Right atrium auricular region (tissue), 2 donors: ENCODE results near the gene SERP2. TPM values are rescaled to one million over a fixed set of nuclear protein-coding genes. Genes with fewer than 3 reads are reported as not detected.
"Not testable (repeated sequence)": the region's sequence is repeated elsewhere in the genome, so short reads cannot be mapped to it uniquely, and the experiment has no call there.

ENCODE experiments used
- DNase-seq: peaks from one replicate; pipeline ENCODE4 v3.0.0-alpha.2; 2019; ENCODE audit warnings: low spot score
- H3K27ac ChIP-seq, 2 donors: fragments of 200-600 bp; sonication (generic); 1 replicate in 1 of 2; 2 replicates in 1 of 2; pipeline ENCODE4 v1.5.1; 2016 to 2019
- H3K27me3 ChIP-seq, 2 donors: fragments of 200-600 bp; sonication (generic); one replicate each; pipeline versions ENCODE4 v1.5.1 to v1.6.0; 2017 to 2019
- H3K36me3 ChIP-seq: fragments of 200-600 bp; sonication (generic); one replicate; pipeline ENCODE4 v1.5.1; 2016
- H3K4me1 ChIP-seq, 2 donors: fragments of 200-600 bp; sonication (generic); one replicate each; pipeline versions ENCODE4 v1.5.1 to v1.6.0; 2017 to 2019
- H3K4me3 ChIP-seq, 2 donors: fragments of 200-600 bp; sonication (generic); 1 replicate in 1 of 2; 2 replicates in 1 of 2; pipeline ENCODE4 v1.5.1; 2017 to 2019; ENCODE audit warnings: mild to moderate bottlenecking in 1 of 2, moderate library complexity in 1 of 2
- H3K9me3 ChIP-seq, 2 donors: fragments of 200-600 bp; sonication (generic); one replicate each; pipeline ENCODE4 v1.5.1; 2019
- total RNA-seq, 2 donors: library from RNA; depleted of rRNA; stranded (reverse); fragments of >200 nt; gene quantifications; one replicate each; pipeline ENCODE4 v1.1.0, GENCODE V29; 2016
- TF ChIP-seq, protein P1 (sequence below), 2 donors: fragments of 200-600 bp; sonication (generic); IDR thresholded peaks; one replicate each; pipeline ENCODE4 v1.5.1; 2019; ENCODE audit warnings: antibody characterized with exemption in 2 of 2

Gene SERP2
- 10 to 100 TPM; 15.4 to 17.7 TPM for total RNA-seq

- Histone ChIP-seq H3K4me1 (peaks cover 0 to 10% of the 10 kb centered on the region in 2 donors), H3K27me3 (no peaks in the 10 kb centered on the region), H3K4me3 (peak within 1 kb of the TSS; percentile 55 to 77), H3K27ac (peak within 1 kb of the TSS; percentile 67 to 79), H3K9me3 (no peaks in the 10 kb centered on the region), H3K36me3 (no peaks in the 10 kb centered on the region)
- TF ChIP-seq, protein P1, sequence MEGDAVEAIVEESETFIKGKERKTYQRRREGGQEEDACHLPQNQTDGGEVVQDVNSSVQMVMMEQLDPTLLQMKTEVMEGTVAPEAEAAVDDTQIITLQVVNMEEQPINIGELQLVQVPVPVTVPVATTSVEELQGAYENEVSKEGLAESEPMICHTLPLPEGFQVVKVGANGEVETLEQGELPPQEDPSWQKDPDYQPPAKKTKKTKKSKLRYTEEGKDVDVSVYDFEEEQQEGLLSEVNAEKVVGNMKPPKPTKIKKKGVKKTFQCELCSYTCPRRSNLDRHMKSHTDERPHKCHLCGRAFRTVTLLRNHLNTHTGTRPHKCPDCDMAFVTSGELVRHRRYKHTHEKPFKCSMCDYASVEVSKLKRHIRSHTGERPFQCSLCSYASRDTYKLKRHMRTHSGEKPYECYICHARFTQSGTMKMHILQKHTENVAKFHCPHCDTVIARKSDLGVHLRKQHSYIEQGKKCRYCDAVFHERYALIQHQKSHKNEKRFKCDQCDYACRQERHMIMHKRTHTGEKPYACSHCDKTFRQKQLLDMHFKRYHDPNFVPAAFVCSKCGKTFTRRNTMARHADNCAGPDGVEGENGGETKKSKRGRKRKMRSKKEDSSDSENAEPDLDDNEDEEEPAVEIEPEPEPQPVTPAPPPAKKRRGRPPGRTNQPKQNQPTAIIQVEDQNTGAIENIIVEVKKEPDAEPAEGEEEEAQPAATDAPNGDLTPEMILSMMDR (IDR thresholded peaks at IDR 0.05) = no peak
- no peak for DNase-seq
These were observed at the start of gene SERP2 for GRCh38 chr13:44373601-44374347. Gene SERP2 (plus strand): TSS chr13:44373824. CDS start chr13:44374026, 202 bp downstream.

DNA sequence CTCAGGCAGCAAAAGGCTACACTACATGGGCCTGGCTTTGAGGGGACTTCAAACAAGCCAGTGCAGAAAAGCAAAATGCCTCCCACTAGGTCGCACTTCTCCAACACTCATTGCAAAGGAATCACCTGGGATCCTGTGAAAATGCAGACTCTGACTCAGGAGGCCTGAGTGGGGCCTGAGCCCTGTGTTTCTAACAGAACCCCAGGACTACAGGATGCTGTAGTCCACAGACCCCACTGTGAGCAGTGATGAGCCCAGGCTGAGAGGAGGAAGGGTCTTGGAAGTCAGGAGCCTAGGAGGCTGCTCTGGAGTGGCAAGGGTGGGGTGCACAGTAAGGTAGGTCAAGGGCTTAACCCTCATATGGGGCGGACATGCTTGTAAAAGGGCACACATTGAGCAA is 46.7 kb upstream of the SERP2 start:
- H3K4me3 ChIP-seq = no peak overlapping the region
- H3K27me3 ChIP-seq = no peaks in the 10 kb centered on the region
- H3K27ac ChIP-seq = no peak overlapping the region
- H3K9me3 ChIP-seq = no peaks in the 10 kb centered on the region
- DNase-seq = no peak
- H3K36me3 ChIP-seq = no peaks in the 10 kb centered on the region
- peaks cover 0 to 9% of the 10 kb centered on the region in 2 donors for H3K4me1 ChIP-seq
- TF ChIP-seq, protein P1 (IDR thresholded peaks at IDR 0.05) = no peak

- not testable (repeated sequence) for H3K36me3 ChIP-seq, H3K27ac ChIP-seq, DNase-seq, H3K27me3 ChIP-seq, H3K9me3 ChIP-seq, H3K4me3 ChIP-seq
- H3K4me1 ChIP-seq = peaks cover 0 to 17% of the 10 kb centered on the region in 2 donors
These were observed 44.6 kb upstream of the SERP2 start for GRCh38 chr13:44329041-44329440.

DNA sequence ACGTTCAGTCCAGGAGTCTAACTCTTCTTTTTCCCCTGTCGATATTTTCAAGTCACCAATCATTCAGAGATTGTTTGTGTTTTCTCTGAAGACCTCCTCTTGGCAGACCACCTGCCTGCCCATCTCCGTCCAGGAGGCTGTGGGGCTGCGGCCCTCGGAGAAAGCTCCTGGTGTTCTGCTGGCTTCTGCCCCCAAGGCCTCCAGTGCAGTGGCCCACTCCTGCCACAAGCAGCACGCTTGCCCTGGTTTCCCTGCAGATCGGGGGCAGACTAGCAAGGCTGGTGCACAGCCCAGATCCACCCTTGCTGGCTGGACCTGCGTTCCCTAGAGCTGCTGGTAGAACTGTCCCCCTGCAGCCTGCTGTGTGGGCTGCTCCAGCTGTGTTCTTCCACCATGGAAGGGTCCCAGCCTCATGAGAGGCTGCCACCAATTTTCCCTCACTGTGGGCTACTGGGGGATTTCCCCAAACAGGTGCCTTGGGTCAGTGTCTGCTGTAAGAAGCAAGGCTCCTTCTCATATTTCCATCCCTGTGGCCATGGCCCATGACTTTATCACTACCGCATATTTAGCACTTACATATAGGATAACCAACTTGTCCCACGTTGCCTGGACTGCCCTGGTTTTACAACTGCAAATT is 43.6 kb upstream of the SERP2 start:
- Histone ChIP-seq H3K27ac (no peak overlapping the region), H3K4me1 (peaks cover 0 to 17% of the 10 kb centered on the region in 2 donors), H3K36me3 (no peaks in the 10 kb centered on the region), H3K9me3 (no peaks in the 10 kb centered on the region), H3K27me3 (no peaks in the 10 kb centered on the region), H3K4me3 (no peak overlapping the region)
- TF ChIP-seq, protein P1 (IDR thresholded peaks at IDR 0.05) = no peak
- no peak for DNase-seq

GRCh38 chr13:44331446-44331845 is 42.2 kb upstream of the SERP2 start:
- no peak for DNase-seq
- Histone ChIP-seq H3K27me3 (no peaks in the 10 kb centered on the region), H3K27ac (peak overlapping the region; percentile 23 to 42), H3K4me3 (no peak overlapping the region), H3K9me3 (no peaks in the 10 kb centered on the region), H3K4me1 (peaks cover 0 to 17% of the 10 kb centered on the region in 2 donors), H3K36me3 (no peaks in the 10 kb centered on the region)
- TF ChIP-seq, protein P1 (IDR thresholded peaks at IDR 0.05) = no peak
